DMS53 (cell line): ENCODE data around the gene YY1.
"Not testable (repeated sequence)": the region's sequence is repeated elsewhere in the genome, so short reads cannot be mapped to it uniquely, and the experiment has no call there.

Experiments
- DNase-seq: peaks from one replicate; lab custom pipeline; 2025; lab: John Stamatoyannopoulos, UW

Gene YY1

GRCh38 chr14:100238419-100239210 lies at the start of gene YY1:
Gene YY1 (plus strand): TSS chr14:100239144. CDS start chr14:100239245, 101 bp downstream.
- DNase-seq = peak; percentile 98

- peak; percentile 36 for DNase-seq
Observed at GRCh38 chr14:100190126-100190525, 48.8 kb upstream of the YY1 start.

GRCh38 chr14:100191584-100192249 lies 47.2 kb upstream of the YY1 start:
- no peak for DNase-seq

- DNase-seq = peak; percentile 48
Observed at GRCh38 chr14:100192250-100192671, 46.7 kb upstream of the YY1 start.

- DNase-seq = peak; percentile 99
Observed at GRCh38 chr14:100192672-100193416, 46.1 kb upstream of the YY1 start.

GRCh38 chr14:100193417-100194357 lies 45.3 kb upstream of the YY1 start:
- DNase-seq = no peak

GRCh38 chr14:100199240-100199860 lies 39.6 kb upstream of the YY1 start:
- DNase-seq = no peak

GRCh38 chr14:100200311-100200710 lies 38.6 kb upstream of the YY1 start:
- DNase-seq = no peak

- DNase-seq = peak; percentile 80
Observed at GRCh38 chr14:100201701-100202100, 37.2 kb upstream of the YY1 start.

- no peak for DNase-seq
Observed at GRCh38 chr14:100202712-100203111, 36.2 kb upstream of the YY1 start.

- DNase-seq = no peak
Observed at GRCh38 chr14:100203146-100203545, 35.8 kb upstream of the YY1 start.

GRCh38 chr14:100203962-100204834 lies 34.7 kb upstream of the YY1 start:
- DNase-seq = no peak

- DNase-seq = not testable (repeated sequence)
Observed at GRCh38 chr14:100204835-100205167, 34.1 kb upstream of the YY1 start.

GRCh38 chr14:100207588-100207987 lies 31.4 kb upstream of the YY1 start:
- not testable (repeated sequence) for DNase-seq

- DNase-seq = not testable (repeated sequence)
Observed at GRCh38 chr14:100208136-100208535, 30.8 kb upstream of the YY1 start.

GRCh38 chr14:100211366-100211765 lies 27.6 kb upstream of the YY1 start:
- no peak for DNase-seq

GRCh38 chr14:100211893-100212292 lies 27.1 kb upstream of the YY1 start:
- no peak for DNase-seq

- DNase-seq = no peak
Observed at GRCh38 chr14:100212476-100213333, 26.2 kb upstream of the YY1 start.

GRCh38 chr14:100213587-100213955 lies 25.4 kb upstream of the YY1 start:
- DNase-seq = peak; percentile 14
